IMR-90 (cell line): ENCODE results near the gene UNC119. TPM values are rescaled to one million over a fixed set of nuclear protein-coding genes. Genes with fewer than 3 reads are reported as not detected.

Experiments
- ATAC-seq: fragments of 200-7000 bp; cut with Tn5 transposase; 2 replicates; pipeline ENCODE4 v1.9.1; 2020; ENCODE audit warnings: low read depth, mild to moderate bottlenecking, moderate library complexity
- BruUV-seq: library from RNA; stranded (reverse); fragments of 400-500 nt; replicated peaks from 2 replicates; lab custom pipeline; 2021; lab: Mats Ljungman, UMichigan
- CTCF ChIA-PET: fragments of 300-600 bp; formaldehyde crosslinking; extraction: SDS; loops from one replicate; lab custom pipeline; 2021; ENCODE audit warnings: antibody characterized with exemption; lab: Yijun Ruan, JAX
- POLR2A ChIA-PET: fragments of 300-600 bp; sonication (Branson Sonifier 250); formaldehyde crosslinking; loops from one replicate; lab custom pipeline; 2022; ENCODE audit warnings: antibody characterized with exemption; ENCODE audit not compliant: unreplicated experiment; lab: Charles Lee
- DNase-seq: peaks from one replicate; pipeline ENCODE4 v3.0.0; 2013
- H2AFZ ChIP-seq: replicated peaks from 2 replicates; pipeline ENCODE3; 2013; ENCODE audit warnings: low read length, mild to moderate bottlenecking; ENCODE audit not compliant: poor library complexity
- H2AK5ac ChIP-seq: 2 replicates; pipeline ENCODE4 v1.6.1; 2013; ENCODE audit warnings: low read depth, low read length, inconsistent platforms
- H2AK9ac ChIP-seq: replicated peaks from 2 replicates; pipeline ENCODE3; 2013; ENCODE audit warnings: mild to moderate bottlenecking, low read depth, low read length, moderate library complexity; ENCODE audit not compliant: poor library complexity
- H2BK120ac ChIP-seq: 2 replicates; pipeline ENCODE4 v1.6.1; 2013; ENCODE audit warnings: low read depth, low read length, inconsistent platforms
- H2BK15ac ChIP-seq: 3 replicates; pipeline ENCODE4 v1.6.1; 2013; ENCODE audit warnings: low read depth, low read length, inconsistent platforms
- H2BK20ac ChIP-seq: 2 replicates; pipeline ENCODE4 v1.6.1; 2013; ENCODE audit warnings: low read depth, mild to moderate bottlenecking, inconsistent platforms, low read length, moderate library complexity
- H2BK5ac ChIP-seq: 2 replicates; pipeline ENCODE4 v1.6.1; 2013; ENCODE audit warnings: mild to moderate bottlenecking, low read depth, low read length, inconsistent platforms; ENCODE audit not compliant: poor library complexity, severe bottlenecking
- H3K14ac ChIP-seq: replicated peaks from 2 replicates; pipeline ENCODE4 v1.6.1; 2013; ENCODE audit warnings: low read depth, low read length, inconsistent platforms
- H3K18ac ChIP-seq: 2 replicates; pipeline ENCODE4 v1.6.1; 2013; ENCODE audit warnings: low read depth, low read length, control low read depth
- H3K23ac ChIP-seq: 2 replicates; pipeline ENCODE4 v1.6.1; 2013; ENCODE audit warnings: low read depth, low read length, inconsistent platforms
- H3K27ac ChIP-seq: 2 replicates; pipeline ENCODE4 v1.5.1; 2013; ENCODE audit warnings: mild to moderate bottlenecking, control low read depth, low read length; ENCODE audit not compliant: insufficient read depth
- H3K27me3 ChIP-seq: 2 replicates; pipeline ENCODE4 v1.6.1; 2013; ENCODE audit warnings: low read length; ENCODE audit not compliant: control insufficient read depth, insufficient read depth
- H3K36me3 ChIP-seq: 2 replicates; pipeline ENCODE4 v1.6.1; 2013; ENCODE audit warnings: low read length, mixed read lengths; ENCODE audit not compliant: control insufficient read depth, insufficient read depth
- H3K4ac ChIP-seq: 2 replicates; pipeline ENCODE4 v1.6.1; 2013; ENCODE audit warnings: low read depth, low read length, inconsistent platforms
- H3K4me1 ChIP-seq: 2 replicates; pipeline ENCODE4 v1.6.1; 2013; ENCODE audit warnings: low read length, mixed read lengths; ENCODE audit not compliant: control insufficient read depth, insufficient read depth
- H3K4me2 ChIP-seq: 2 replicates; pipeline ENCODE4 v1.6.1; 2013; ENCODE audit warnings: low read depth, mild to moderate bottlenecking, control low read depth, low read length, moderate library complexity
- H3K4me3 ChIP-seq: 2 replicates; pipeline ENCODE4 v1.5.1; 2013; ENCODE audit warnings: low read depth, mild to moderate bottlenecking, control low read depth, low read length, moderate library complexity; ENCODE audit not compliant: insufficient read depth
- H3K56ac ChIP-seq: 2 replicates; pipeline ENCODE4 v1.6.1; 2013; ENCODE audit warnings: low read length, inconsistent platforms; ENCODE audit not compliant: insufficient read depth; ENCODE audit errors: extremely low read depth
- H3K79me1 ChIP-seq, 2 experiments: 2 replicates each; pipeline ENCODE4 v1.6.1; 2013; ENCODE audit warnings: low read length in 2 of 2, inconsistent platforms in 1 of 2, low read depth in 1 of 2
- H3K9ac ChIP-seq: 2 replicates; pipeline ENCODE4 v1.6.1; 2013; ENCODE audit warnings: low read depth, low read length, control low read depth
- H3K9me1 ChIP-seq: 2 replicates; pipeline ENCODE4 v1.6.1; 2013; ENCODE audit warnings: low read length, inconsistent platforms; ENCODE audit not compliant: insufficient read depth
- H3K9me3 ChIP-seq: 2 replicates; pipeline ENCODE4 v1.6.1; 2013; ENCODE audit warnings: low read length; ENCODE audit not compliant: control insufficient read depth, insufficient read depth
- H4K20me1 ChIP-seq: 2 replicates; pipeline ENCODE4 v1.6.1; 2013; ENCODE audit warnings: low read length, inconsistent platforms; ENCODE audit not compliant: insufficient read depth
- H4K5ac ChIP-seq: 2 replicates; pipeline ENCODE4 v1.6.1; 2013; ENCODE audit warnings: mild to moderate bottlenecking, low read depth, low read length, control low read depth
- H4K8ac ChIP-seq, 2 experiments: 2 replicates each; pipeline ENCODE4 v1.6.1; 2013; ENCODE audit warnings: low read depth in 2 of 2, low read length in 2 of 2, control low read depth in 1 of 2, inconsistent platforms in 1 of 2
- H4K91ac ChIP-seq: 2 replicates; pipeline ENCODE4 v1.6.1; 2013; ENCODE audit warnings: low read depth, low read length, inconsistent platforms; ENCODE audit not compliant: insufficient read depth
- BHLHE40 ChIP-seq: fragments of 150-350 bp; IDR thresholded peaks from 2 replicates; pipeline ENCODE4 v1.6.1; 2016; ENCODE audit warnings: mild to moderate bottlenecking, low read depth, low read length
- CEBPB ChIP-seq: IDR thresholded peaks from 2 replicates; pipeline ENCODE4 v1.6.1; 2012; ENCODE audit warnings: low read depth, low read length, improper control_type of control experiment
- CHD1 ChIP-seq: IDR thresholded peaks from 2 replicates; pipeline ENCODE4 v1.6.1; 2012; ENCODE audit warnings: low read depth, low read length, improper control_type of control experiment
- ELK1 ChIP-seq: fragments of 150-350 bp; IDR thresholded peaks from 2 replicates; pipeline ENCODE4 v1.6.1; 2016; ENCODE audit warnings: low read depth, mild to moderate bottlenecking, low read length, moderate library complexity, borderline replicate concordance
- FOS ChIP-seq: fragments of 150-350 bp; IDR thresholded peaks from 2 replicates; pipeline ENCODE4 v1.6.1; 2016; ENCODE audit warnings: low read depth, low read length
- MAFK ChIP-seq: IDR thresholded peaks from 2 replicates; pipeline ENCODE4 v1.6.1; 2012; ENCODE audit warnings: low read depth, low read length, improper control_type of control experiment
- MAZ ChIP-seq: IDR thresholded peaks from 2 replicates; pipeline ENCODE4 v1.6.1; 2012; ENCODE audit warnings: low read depth, mild to moderate bottlenecking, low read length, improper control_type of control experiment, moderate library complexity, borderline replicate concordance
- MXI1 ChIP-seq: IDR thresholded peaks from 2 replicates; pipeline ENCODE4 v1.6.1; 2012; ENCODE audit warnings: low read depth, mild to moderate bottlenecking, low read length, moderate library complexity, borderline replicate concordance
- NFE2L2 ChIP-seq: fragments of 150-350 bp; IDR thresholded peaks from 2 replicates; pipeline ENCODE4 v1.6.1; 2016; ENCODE audit warnings: low read depth, mild to moderate bottlenecking, low read length
- POLR2A ChIP-seq: IDR thresholded peaks from 2 replicates; pipeline ENCODE4 v1.6.1; 2012; ENCODE audit warnings: mild to moderate bottlenecking, low read depth, low read length
- RAD21 ChIP-seq: IDR thresholded peaks from 2 replicates; pipeline ENCODE4 v1.6.1; 2012; ENCODE audit warnings: low read length, improper control_type of control experiment
- RCOR1 ChIP-seq: IDR thresholded peaks from 2 replicates; pipeline ENCODE4 v1.6.1; 2012; ENCODE audit warnings: mild to moderate bottlenecking, low read length, improper control_type of control experiment; ENCODE audit not compliant: insufficient replicate concordance
- RFX5 ChIP-seq: IDR thresholded peaks from 2 replicates; pipeline ENCODE4 v1.8.0; 2012; ENCODE audit warnings: low read depth, mild to moderate bottlenecking, low read length, moderate library complexity
- SMC3 ChIP-seq: fragments of 150-350 bp; IDR thresholded peaks from 2 replicates; pipeline ENCODE4 v1.6.1; 2016; ENCODE audit warnings: low read depth, mild to moderate bottlenecking, antibody characterized with exemption, low read length, moderate library complexity
- USF2 ChIP-seq: fragments of 150-350 bp; IDR thresholded peaks from 2 replicates; pipeline ENCODE4 v1.6.1; 2017; ENCODE audit warnings: mild to moderate bottlenecking, antibody characterized with exemption, low read length, low read depth
- WGBS, 2 experiments: methylation state at CpG; one replicate each; pipeline versions ENCODE4 v1.1.5 to v1.1.7; 2013; ENCODE audit warnings: missing lambda C conversion rate in 2 of 2; ENCODE audit not compliant: insufficient read length in 1 of 2; ENCODE audit errors: extremely low coverage in 2 of 2; 5-methylcytosine and 5-hydroxymethylcytosine counted together
- dilution Hi-C: fragments of 300-500 bp; cut with HindIII; formaldehyde crosslinking; loops from one replicate; pipeline ENCODE4 v1.14.3; 2018; ENCODE audit warnings: low sequenced_read_pairs; ENCODE audit not compliant: unreplicated experiment
- in situ Hi-C: fragments of 300-500 bp; cut with MboI; formaldehyde crosslinking; loops from 3 replicates; pipeline ENCODE4 v1.14.3; 2019; ENCODE audit warnings: low sequenced_read_pairs, inconsistent platforms, mixed read lengths
- intact Hi-C: fragments of 100-400 bp; cut with micrococcal nuclease; formaldehyde crosslinking; loops from 2 replicates; pipeline ENCODE4 v1.10.0; 2022
- polyA plus RNA-seq, 3 experiments: library from polyadenylated mRNA; depleted of rRNA; stranded (reverse); fragments of >200 nt; gene quantifications; 2 replicates each; pipeline ENCODE4 v1.2.3, GENCODE V29; 2012; ENCODE audit warnings: low replicate concordance in 1 of 3
- total RNA-seq: library from RNA; depleted of rRNA; stranded (reverse); fragments of >200 nt; gene quantifications from 2 replicates; pipeline ENCODE4 v1.2.3, GENCODE V29; 2012
- TF ChIP-seq, protein P1 (sequence below): conservative IDR thresholded peaks from 2 replicates; pipeline ENCODE4 v1.5.1; 2012; ENCODE audit warnings: mild to moderate bottlenecking, low read depth, low read length, improper control_type of control experiment

UNC119 gene
- total and polyA plus RNA-seq, 2 of the 4 experiments (the other 2 are of a cell fraction): 22.4 to 57.4 TPM

- no peak overlapping the region for H2AK5ac ChIP-seq
- H3K9me3 ChIP-seq: no peaks in the 10 kb centered on the region
- ATAC-seq (no peak), DNase-seq (no peak)
- ChIA-PET CTCF (interaction anchor here (0.5 kb wide), 1 partner anchor 17 kb away, joined by 5 read pairs; no protein-coding TSS in a partner anchor), POLR2A (no interaction called here)
- H3K14ac ChIP-seq: no peak overlapping the region
- H4K5ac ChIP-seq: no peak overlapping the region
- H2BK15ac ChIP-seq: no peak overlapping the region
- H4K8ac ChIP-seq: no peak overlapping the region
- peaks cover 8% of the 10 kb centered on the region for H3K4me1 ChIP-seq
- no peak overlapping the region for H2BK5ac ChIP-seq
- H3K4ac ChIP-seq: no peak overlapping the region
- no peak overlapping the region for H2BK20ac ChIP-seq
- H4K20me1 ChIP-seq: no peaks in the 10 kb centered on the region; the same call in 1 of the 2 replicates
- in situ Hi-C loops (no loop called here), dilution Hi-C loops (no loop called here), intact Hi-C loops (no loop called here)
- no peak for TF ChIP-seq RAD21
- no peak for TF ChIP-seq MAFK
- TF ChIP-seq CHD1: no peak
- TF ChIP-seq ELK1: no peak
- no peak for TF ChIP-seq CEBPB
- TF ChIP-seq FOS: no peak
- TF ChIP-seq MXI1: no peak
- TF ChIP-seq BHLHE40: no peak
- TF ChIP-seq RFX5: no peak
- no peak for TF ChIP-seq USF2
- no peak for TF ChIP-seq POLR2A
- no peak for TF ChIP-seq MAZ
- no peak for TF ChIP-seq NFE2L2
- TF ChIP-seq, protein P1, sequence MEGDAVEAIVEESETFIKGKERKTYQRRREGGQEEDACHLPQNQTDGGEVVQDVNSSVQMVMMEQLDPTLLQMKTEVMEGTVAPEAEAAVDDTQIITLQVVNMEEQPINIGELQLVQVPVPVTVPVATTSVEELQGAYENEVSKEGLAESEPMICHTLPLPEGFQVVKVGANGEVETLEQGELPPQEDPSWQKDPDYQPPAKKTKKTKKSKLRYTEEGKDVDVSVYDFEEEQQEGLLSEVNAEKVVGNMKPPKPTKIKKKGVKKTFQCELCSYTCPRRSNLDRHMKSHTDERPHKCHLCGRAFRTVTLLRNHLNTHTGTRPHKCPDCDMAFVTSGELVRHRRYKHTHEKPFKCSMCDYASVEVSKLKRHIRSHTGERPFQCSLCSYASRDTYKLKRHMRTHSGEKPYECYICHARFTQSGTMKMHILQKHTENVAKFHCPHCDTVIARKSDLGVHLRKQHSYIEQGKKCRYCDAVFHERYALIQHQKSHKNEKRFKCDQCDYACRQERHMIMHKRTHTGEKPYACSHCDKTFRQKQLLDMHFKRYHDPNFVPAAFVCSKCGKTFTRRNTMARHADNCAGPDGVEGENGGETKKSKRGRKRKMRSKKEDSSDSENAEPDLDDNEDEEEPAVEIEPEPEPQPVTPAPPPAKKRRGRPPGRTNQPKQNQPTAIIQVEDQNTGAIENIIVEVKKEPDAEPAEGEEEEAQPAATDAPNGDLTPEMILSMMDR: no peak
- no peak for TF ChIP-seq SMC3
- no peak for TF ChIP-seq RCOR1
- BruUV-seq: no TSS peak
- no peaks in the 10 kb centered on the region for H3K36me3 ChIP-seq
- H2BK120ac ChIP-seq: no peak overlapping the region
- no peak overlapping the region for H2AFZ ChIP-seq
- H3K4me3 ChIP-seq: no peak overlapping the region
- no peak overlapping the region for H3K27ac ChIP-seq
- no peak overlapping the region for H4K91ac ChIP-seq
- H3K18ac ChIP-seq: no peak overlapping the region
- H3K4me2 ChIP-seq: no peak overlapping the region
- H3K9ac ChIP-seq: no peak overlapping the region
- H3K79me1 ChIP-seq: no peaks in the 10 kb centered on the region
- H3K56ac ChIP-seq: no peak overlapping the region
- H3K23ac ChIP-seq: no peak overlapping the region
- no peaks in the 10 kb centered on the region; the same call in 1 of the 2 replicates for H3K9me1 ChIP-seq
- 90% methylated on average over 4 of the region's 6 CpGs; no CpG with 5 or more reads in 1 of the 2 experiments for WGBS, 2 experiments
- H3K27me3 ChIP-seq: peaks cover 34% of the 10 kb centered on the region
- no peak overlapping the region for H2AK9ac ChIP-seq
Observed at GRCh38 chr17:28520687-28521086, 31.7 kb downstream of the UNC119 start.
